Measurements from ENCODE around the gene HEPACAM.

The HEPACAM gene

GRCh38 chr11:124900464-124900863 lies 35.4 kb downstream of the HEPACAM start:
- no peak for DNase-seq
- no peaks in the 10 kb centered on the region for H3K36me3 ChIP-seq (ENCODE audit: control insufficient read depth, insufficient read depth, low read length)
- H3K4me3 ChIP-seq (ENCODE audit: insufficient read depth, low read depth, low read length, poor library complexity, severe bottlenecking) = no peak overlapping the region
- no peaks in the 10 kb centered on the region for H3K27me3 ChIP-seq (replicated peaks; ENCODE audit: control insufficient read depth, insufficient read depth, low read length, poor library complexity, severe bottlenecking)
- no peaks in the 10 kb centered on the region for H3K4me1 ChIP-seq (ENCODE audit: control insufficient read depth, insufficient read depth, low read length, poor library complexity, severe bottlenecking)
- H3K27ac ChIP-seq (ENCODE audit: insufficient read depth, low read length, poor library complexity, severe bottlenecking) = no peak overlapping the region
- H3K9me3 ChIP-seq (ENCODE audit: control insufficient read depth, low read length) = no peaks in the 10 kb centered on the region

GRCh38 chr11:124899383-124900145 lies 36.3 kb downstream of the HEPACAM start:
- DNase-seq = no peak
- Histone ChIP-seq H3K9me3 (ENCODE audit: control insufficient read depth, low read length) (no peaks in the 10 kb centered on the region), H3K36me3 (ENCODE audit: control insufficient read depth, insufficient read depth, low read length) (no peaks in the 10 kb centered on the region), H3K4me3 (ENCODE audit: insufficient read depth, low read depth, low read length, poor library complexity, severe bottlenecking) (no peak overlapping the region), H3K27me3 (replicated peaks; ENCODE audit: control insufficient read depth, insufficient read depth, low read length, poor library complexity, severe bottlenecking) (no peaks in the 10 kb centered on the region), H3K27ac (ENCODE audit: insufficient read depth, low read length, poor library complexity, severe bottlenecking) (no peak overlapping the region), H3K4me1 (ENCODE audit: control insufficient read depth, insufficient read depth, low read length, poor library complexity, severe bottlenecking) (no peaks in the 10 kb centered on the region)

- Histone ChIP-seq H3K4me1 (ENCODE audit: control insufficient read depth, insufficient read depth, low read length, poor library complexity, severe bottlenecking) (no peaks in the 10 kb centered on the region), H3K4me3 (ENCODE audit: insufficient read depth, low read depth, low read length, poor library complexity, severe bottlenecking) (no peak overlapping the region), H3K9me3 (ENCODE audit: control insufficient read depth, low read length) (no peaks in the 10 kb centered on the region), H3K27me3 (replicated peaks; ENCODE audit: control insufficient read depth, insufficient read depth, low read length, poor library complexity, severe bottlenecking) (no peaks in the 10 kb centered on the region), H3K36me3 (ENCODE audit: control insufficient read depth, insufficient read depth, low read length) (no peaks in the 10 kb centered on the region), H3K27ac (ENCODE audit: insufficient read depth, low read length, poor library complexity, severe bottlenecking) (no peak overlapping the region)
- no peak for DNase-seq
Measured at GRCh38 chr11:124898711-124899110, 37.1 kb downstream of the HEPACAM start.

GRCh38 chr11:124898263-124898680 lies 37.6 kb downstream of the HEPACAM start:
- no peaks in the 10 kb centered on the region for H3K27me3 ChIP-seq (replicated peaks; ENCODE audit: control insufficient read depth, insufficient read depth, low read length, poor library complexity, severe bottlenecking)
- H3K27ac ChIP-seq (ENCODE audit: insufficient read depth, low read length, poor library complexity, severe bottlenecking) = no peak overlapping the region
- DNase-seq = no peak
- no peaks in the 10 kb centered on the region for H3K9me3 ChIP-seq (ENCODE audit: control insufficient read depth, low read length)
- no peaks in the 10 kb centered on the region for H3K4me1 ChIP-seq (ENCODE audit: control insufficient read depth, insufficient read depth, low read length, poor library complexity, severe bottlenecking)
- no peaks in the 10 kb centered on the region for H3K36me3 ChIP-seq (ENCODE audit: control insufficient read depth, insufficient read depth, low read length)
- no peak overlapping the region for H3K4me3 ChIP-seq (ENCODE audit: insufficient read depth, low read depth, low read length, poor library complexity, severe bottlenecking)

GRCh38 chr11:124897674-124898262 lies 38.1 kb downstream of the HEPACAM start, which contains the start of gene ROBO4:
Gene ROBO4, minus strand, starts transcription at chr11:124897865. Its CDS starts 70 bp downstream, at chr11:124897795.
- Histone ChIP-seq H3K4me3 (ENCODE audit: insufficient read depth, low read depth, low read length, poor library complexity, severe bottlenecking) (no peak within 1 kb of the TSS), H3K27ac (ENCODE audit: insufficient read depth, low read length, poor library complexity, severe bottlenecking) (no peak within 1 kb of the TSS), H3K36me3 (ENCODE audit: control insufficient read depth, insufficient read depth, low read length) (no peaks in the 10 kb centered on the region), H3K4me1 (ENCODE audit: control insufficient read depth, insufficient read depth, low read length, poor library complexity, severe bottlenecking) (no peaks in the 10 kb centered on the region), H3K9me3 (ENCODE audit: control insufficient read depth, low read length) (no peaks in the 10 kb centered on the region), H3K27me3 (replicated peaks; ENCODE audit: control insufficient read depth, insufficient read depth, low read length, poor library complexity, severe bottlenecking) (no peaks in the 10 kb centered on the region)
- no peak for DNase-seq

GRCh38 chr11:124896821-124897391 lies 38.9 kb downstream of the HEPACAM start:
- H3K27ac ChIP-seq (ENCODE audit: insufficient read depth, low read length, poor library complexity, severe bottlenecking) = no peak overlapping the region
- no peaks in the 10 kb centered on the region for H3K4me1 ChIP-seq (ENCODE audit: control insufficient read depth, insufficient read depth, low read length, poor library complexity, severe bottlenecking)
- no peaks in the 10 kb centered on the region for H3K9me3 ChIP-seq (ENCODE audit: control insufficient read depth, low read length)
- no peak for DNase-seq
- no peaks in the 10 kb centered on the region for H3K27me3 ChIP-seq (replicated peaks; ENCODE audit: control insufficient read depth, insufficient read depth, low read length, poor library complexity, severe bottlenecking)
- no peak overlapping the region for H3K4me3 ChIP-seq (ENCODE audit: insufficient read depth, low read depth, low read length, poor library complexity, severe bottlenecking)
- no peaks in the 10 kb centered on the region for H3K36me3 ChIP-seq (ENCODE audit: control insufficient read depth, insufficient read depth, low read length)

GRCh38 chr11:124896071-124896750 lies 39.6 kb downstream of the HEPACAM start:
- H3K27ac ChIP-seq (ENCODE audit: insufficient read depth, low read length, poor library complexity, severe bottlenecking) = no peak overlapping the region

GRCh38 chr11:124895471-124895971 lies 40.3 kb downstream of the HEPACAM start:
- no peak overlapping the region for H3K27ac ChIP-seq (ENCODE audit: insufficient read depth, low read length, poor library complexity, severe bottlenecking)
- no peaks in the 10 kb centered on the region for H3K27me3 ChIP-seq (replicated peaks; ENCODE audit: control insufficient read depth, insufficient read depth, low read length, poor library complexity, severe bottlenecking)
- no peaks in the 10 kb centered on the region for H3K9me3 ChIP-seq (ENCODE audit: control insufficient read depth, low read length)
- no peak overlapping the region for H3K4me3 ChIP-seq (ENCODE audit: insufficient read depth, low read depth, low read length, poor library complexity, severe bottlenecking)
- H3K4me1 ChIP-seq (ENCODE audit: control insufficient read depth, insufficient read depth, low read length, poor library complexity, severe bottlenecking) = no peaks in the 10 kb centered on the region
- no peak for DNase-seq
- no peaks in the 10 kb centered on the region for H3K36me3 ChIP-seq (ENCODE audit: control insufficient read depth, insufficient read depth, low read length)

More at GRCh38 chr11:124896071-124896750, 39.6 kb downstream of the HEPACAM start:
- no peaks in the 10 kb centered on the region for H3K4me1 ChIP-seq (ENCODE audit: control insufficient read depth, insufficient read depth, low read length, poor library complexity, severe bottlenecking)
- DNase-seq = no peak
- no peak overlapping the region for H3K4me3 ChIP-seq (ENCODE audit: insufficient read depth, low read depth, low read length, poor library complexity, severe bottlenecking)
- no peaks in the 10 kb centered on the region for H3K27me3 ChIP-seq (replicated peaks; ENCODE audit: control insufficient read depth, insufficient read depth, low read length, poor library complexity, severe bottlenecking)
- H3K9me3 ChIP-seq (ENCODE audit: control insufficient read depth, low read length) = no peaks in the 10 kb centered on the region
- H3K36me3 ChIP-seq (ENCODE audit: control insufficient read depth, insufficient read depth, low read length) = no peaks in the 10 kb centered on the region

- H3K36me3 ChIP-seq (ENCODE audit: control insufficient read depth, insufficient read depth, low read length) = no peaks in the 10 kb centered on the region
- H3K27me3 ChIP-seq (replicated peaks; ENCODE audit: control insufficient read depth, insufficient read depth, low read length, poor library complexity, severe bottlenecking) = no peaks in the 10 kb centered on the region
- no peak for DNase-seq
- H3K4me1 ChIP-seq (ENCODE audit: control insufficient read depth, insufficient read depth, low read length, poor library complexity, severe bottlenecking) = no peaks in the 10 kb centered on the region
- no peak overlapping the region for H3K4me3 ChIP-seq (ENCODE audit: insufficient read depth, low read depth, low read length, poor library complexity, severe bottlenecking)
- no peaks in the 10 kb centered on the region for H3K9me3 ChIP-seq (ENCODE audit: control insufficient read depth, low read length)
- no peak overlapping the region for H3K27ac ChIP-seq (ENCODE audit: insufficient read depth, low read length, poor library complexity, severe bottlenecking)
Measured at GRCh38 chr11:124894606-124895430, 41.0 kb downstream of the HEPACAM start.
